ENCODE measurements around the gene R3HDM1.
"Not testable (repeated sequence)": the region's sequence is repeated elsewhere in the genome, so short reads cannot be mapped to it uniquely, and the experiment has no call there.

Gene R3HDM1

GRCh38 chr2:135531231-135532197 is at the start of gene R3HDM1:
Gene R3HDM1 (plus strand): TSS chr2:135531484. CDS start chr2:135604846, 73,362 bp downstream.
- Histone ChIP-seq H3K4me3 (ENCODE audit: low read depth, low read length) (peak within 1 kb of the TSS; percentile 86), H3K4me1 (ENCODE audit: control insufficient read depth, insufficient read depth, low read length, unreplicated experiment) (peaks cover 29% of the 10 kb centered on the region), H3K27me3 (ENCODE audit: insufficient read depth, low read length) (no peaks in the 10 kb centered on the region), H3K27ac (ENCODE audit: low read depth, low read length) (peak within 1 kb of the TSS; percentile 92), H2AFZ (ENCODE audit: low read length, unreplicated experiment) (peak within 1 kb of the TSS; percentile 100), H3K79me2 (ENCODE audit: control insufficient read depth, insufficient read depth, low read length, unreplicated experiment) (peaks cover 71% of the 10 kb centered on the region), H3K36me3 (ENCODE audit: insufficient read depth, low read length) (no peaks in the 10 kb centered on the region)

GRCh38 chr2:135485441-135485840 is 45.8 kb upstream of the R3HDM1 start:
- Histone ChIP-seq H3K79me2 (ENCODE audit: control insufficient read depth, insufficient read depth, low read length, unreplicated experiment) (no peaks in the 10 kb centered on the region), H3K4me1 (ENCODE audit: control insufficient read depth, insufficient read depth, low read length, unreplicated experiment) (no peaks in the 10 kb centered on the region), H3K27ac (ENCODE audit: low read depth, low read length) (no peak overlapping the region), H3K4me3 (ENCODE audit: low read depth, low read length) (no peak overlapping the region), H2AFZ (ENCODE audit: low read length, unreplicated experiment) (no peak overlapping the region), H3K27me3 (ENCODE audit: insufficient read depth, low read length) (no peaks in the 10 kb centered on the region), H3K36me3 (ENCODE audit: insufficient read depth, low read length) (peaks cover 25% of the 10 kb centered on the region)

- Histone ChIP-seq H3K27me3 (ENCODE audit: insufficient read depth, low read length) (no peaks in the 10 kb centered on the region), H3K79me2 (ENCODE audit: control insufficient read depth, insufficient read depth, low read length, unreplicated experiment) (peaks cover 5% of the 10 kb centered on the region), H3K27ac (ENCODE audit: low read depth, low read length) (no peak overlapping the region), H3K36me3 (ENCODE audit: insufficient read depth, low read length) (peaks cover 18% of the 10 kb centered on the region), H2AFZ (ENCODE audit: low read length, unreplicated experiment) (no peak overlapping the region), H3K4me3 (ENCODE audit: low read depth, low read length) (no peak overlapping the region), H3K4me1 (ENCODE audit: control insufficient read depth, insufficient read depth, low read length, unreplicated experiment) (peaks cover 9% of the 10 kb centered on the region)
Measured at GRCh38 chr2:135490376-135490775, 40.9 kb upstream of the R3HDM1 start.

GRCh38 chr2:135494503-135494902 is 36.8 kb upstream of the R3HDM1 start:
- H2AFZ ChIP-seq (ENCODE audit: low read length, unreplicated experiment): no peak overlapping the region
- H3K36me3 ChIP-seq (ENCODE audit: insufficient read depth, low read length): peaks cover 10% of the 10 kb centered on the region
- H3K27me3 ChIP-seq (ENCODE audit: insufficient read depth, low read length): no peaks in the 10 kb centered on the region
- H3K27ac ChIP-seq (ENCODE audit: low read depth, low read length): peak overlapping the region; percentile 85
- peaks cover 5% of the 10 kb centered on the region for H3K79me2 ChIP-seq (ENCODE audit: control insufficient read depth, insufficient read depth, low read length, unreplicated experiment)
- H3K4me3 ChIP-seq (ENCODE audit: low read depth, low read length): no peak overlapping the region; the same call in 1 of the 2 replicates
- peaks cover 9% of the 10 kb centered on the region for H3K4me1 ChIP-seq (ENCODE audit: control insufficient read depth, insufficient read depth, low read length, unreplicated experiment)

GRCh38 chr2:135494917-135495316 is 36.4 kb upstream of the R3HDM1 start:
- H3K27ac ChIP-seq (ENCODE audit: low read depth, low read length): peak overlapping the region; percentile 85
- H3K36me3 ChIP-seq (ENCODE audit: insufficient read depth, low read length): peaks cover 14% of the 10 kb centered on the region
- H3K4me1 ChIP-seq (ENCODE audit: control insufficient read depth, insufficient read depth, low read length, unreplicated experiment): peaks cover 9% of the 10 kb centered on the region
- H2AFZ ChIP-seq (ENCODE audit: low read length, unreplicated experiment): no peak overlapping the region
- no peaks in the 10 kb centered on the region for H3K27me3 ChIP-seq (ENCODE audit: insufficient read depth, low read length)
- peaks cover 5% of the 10 kb centered on the region for H3K79me2 ChIP-seq (ENCODE audit: control insufficient read depth, insufficient read depth, low read length, unreplicated experiment)
- H3K4me3 ChIP-seq (ENCODE audit: low read depth, low read length): no peak overlapping the region; the same call in 1 of the 2 replicates

GRCh38 chr2:135498588-135498987 is 32.7 kb upstream of the R3HDM1 start:
- not testable (repeated sequence) for H2AFZ ChIP-seq (ENCODE audit: low read length, unreplicated experiment); H3K79me2 ChIP-seq (ENCODE audit: control insufficient read depth, insufficient read depth, low read length, unreplicated experiment)
- H3K36me3 ChIP-seq (ENCODE audit: insufficient read depth, low read length): peaks cover 30% of the 10 kb centered on the region

GRCh38 chr2:135504811-135505210 is 26.5 kb upstream of the R3HDM1 start:
- Histone ChIP-seq H3K4me1 (ENCODE audit: control insufficient read depth, insufficient read depth, low read length, unreplicated experiment) (no peaks in the 10 kb centered on the region), H3K79me2 (ENCODE audit: control insufficient read depth, insufficient read depth, low read length, unreplicated experiment) (no peaks in the 10 kb centered on the region), H3K27me3 (ENCODE audit: insufficient read depth, low read length) (no peaks in the 10 kb centered on the region), H3K36me3 (ENCODE audit: insufficient read depth, low read length) (peaks cover 17% of the 10 kb centered on the region), H3K27ac (ENCODE audit: low read depth, low read length) (no peak overlapping the region), H3K4me3 (ENCODE audit: low read depth, low read length) (no peak overlapping the region), H2AFZ (ENCODE audit: low read length, unreplicated experiment) (no peak overlapping the region)

More at GRCh38 chr2:135498588-135498987, 32.7 kb upstream of the R3HDM1 start:
- not testable (repeated sequence) for H3K4me1 ChIP-seq (ENCODE audit: control insufficient read depth, insufficient read depth, low read length, unreplicated experiment); H3K27ac ChIP-seq (ENCODE audit: low read depth, low read length); H3K27me3 ChIP-seq (ENCODE audit: insufficient read depth, low read length); H3K4me3 ChIP-seq (ENCODE audit: low read depth, low read length)

- Histone ChIP-seq H2AFZ (ENCODE audit: low read length, unreplicated experiment) (no peak overlapping the region), H3K36me3 (ENCODE audit: insufficient read depth, low read length) (peaks cover 4% of the 10 kb centered on the region; the same call in 1 of the 2 replicates), H3K27me3 (ENCODE audit: insufficient read depth, low read length) (no peaks in the 10 kb centered on the region), H3K4me3 (ENCODE audit: low read depth, low read length) (no peak overlapping the region), H3K27ac (ENCODE audit: low read depth, low read length) (no peak overlapping the region), H3K79me2 (ENCODE audit: control insufficient read depth, insufficient read depth, low read length, unreplicated experiment) (peaks cover 6% of the 10 kb centered on the region), H3K4me1 (ENCODE audit: control insufficient read depth, insufficient read depth, low read length, unreplicated experiment) (no peaks in the 10 kb centered on the region)
Measured at GRCh38 chr2:135510577-135510976, 20.7 kb upstream of the R3HDM1 start.

GRCh38 chr2:135512099-135512498 is 19.2 kb upstream of the R3HDM1 start:
- no peaks in the 10 kb centered on the region for H3K4me1 ChIP-seq (ENCODE audit: control insufficient read depth, insufficient read depth, low read length, unreplicated experiment)
- H3K27me3 ChIP-seq (ENCODE audit: insufficient read depth, low read length): no peaks in the 10 kb centered on the region
- peaks cover 6% of the 10 kb centered on the region for H3K79me2 ChIP-seq (ENCODE audit: control insufficient read depth, insufficient read depth, low read length, unreplicated experiment)
- no peak overlapping the region for H3K27ac ChIP-seq (ENCODE audit: low read depth, low read length)
- peaks cover 6% of the 10 kb centered on the region; the same call in 1 of the 2 replicates for H3K36me3 ChIP-seq (ENCODE audit: insufficient read depth, low read length)
- H3K4me3 ChIP-seq (ENCODE audit: low read depth, low read length): no peak overlapping the region
- H2AFZ ChIP-seq (ENCODE audit: low read length, unreplicated experiment): no peak overlapping the region

GRCh38 chr2:135525786-135526185 is 5.5 kb upstream of the R3HDM1 start:
- Histone ChIP-seq H3K27ac (ENCODE audit: low read depth, low read length) (no peak overlapping the region), H3K4me1 (ENCODE audit: control insufficient read depth, insufficient read depth, low read length, unreplicated experiment) (peaks cover 14% of the 10 kb centered on the region)

GRCh38 chr2:135528006-135528405 is 3.3 kb upstream of the R3HDM1 start:
- Histone ChIP-seq H3K27ac (ENCODE audit: low read depth, low read length) (no peak overlapping the region), H2AFZ (ENCODE audit: low read length, unreplicated experiment) (no peak overlapping the region), H3K36me3 (ENCODE audit: insufficient read depth, low read length) (no peaks in the 10 kb centered on the region; the same call in 1 of the 2 replicates), H3K4me3 (ENCODE audit: low read depth, low read length) (no peak overlapping the region), H3K4me1 (ENCODE audit: control insufficient read depth, insufficient read depth, low read length, unreplicated experiment) (peaks cover 18% of the 10 kb centered on the region), H3K27me3 (ENCODE audit: insufficient read depth, low read length) (no peaks in the 10 kb centered on the region), H3K79me2 (ENCODE audit: control insufficient read depth, insufficient read depth, low read length, unreplicated experiment) (peaks cover 52% of the 10 kb centered on the region)

More at GRCh38 chr2:135525786-135526185, 5.5 kb upstream of the R3HDM1 start:
- Histone ChIP-seq H3K36me3 (ENCODE audit: insufficient read depth, low read length) (peaks cover 4% of the 10 kb centered on the region), H2AFZ (ENCODE audit: low read length, unreplicated experiment) (no peak overlapping the region), H3K79me2 (ENCODE audit: control insufficient read depth, insufficient read depth, low read length, unreplicated experiment) (peaks cover 45% of the 10 kb centered on the region), H3K4me3 (ENCODE audit: low read depth, low read length) (no peak overlapping the region), H3K27me3 (ENCODE audit: insufficient read depth, low read length) (no peaks in the 10 kb centered on the region)
